TTC549 (cell line): ENCODE measurements around the gene JAZF1.

Source experiments
- FAIRE-seq: peaks from 2 replicates; lab custom pipeline; 2012; peaks lifted over from hg19 to GRCh38; lab: Jason Lieb, UNC

The JAZF1 gene

DNA sequence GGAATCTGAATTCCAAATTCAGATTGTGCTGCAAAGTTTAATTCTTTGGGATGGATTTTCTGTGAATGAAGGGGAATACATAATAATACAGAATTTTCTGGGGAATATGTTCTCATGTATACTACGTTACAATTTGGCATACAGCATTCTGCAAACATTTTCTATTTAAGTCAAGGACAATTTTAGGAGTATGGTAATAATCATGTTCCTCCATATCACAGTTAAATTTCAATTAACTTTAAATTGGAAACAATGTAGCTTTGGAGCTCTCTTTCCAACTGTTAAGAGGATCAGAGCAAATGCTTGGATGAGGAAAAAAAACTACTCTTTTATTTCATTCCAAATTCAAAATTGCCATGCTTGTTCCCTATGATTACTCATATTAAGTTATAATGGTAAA is 217.5 kb downstream of the JAZF1 start:
- FAIRE-seq = no peak

GRCh38 chr7:27962273-27962672 is 218.3 kb downstream of the JAZF1 start:
- FAIRE-seq = no peak

- no peak for FAIRE-seq
Measured at GRCh38 chr7:27961255-27961654, 219.3 kb downstream of the JAZF1 start.

- FAIRE-seq = no peak
Measured at GRCh38 chr7:27960415-27960814, 220.2 kb downstream of the JAZF1 start.

GRCh38 chr7:27958933-27959548 is 221.6 kb downstream of the JAZF1 start:
- no peak for FAIRE-seq

- FAIRE-seq = no peak
Measured at GRCh38 chr7:27955596-27955995, 225.0 kb downstream of the JAZF1 start.

DNA sequence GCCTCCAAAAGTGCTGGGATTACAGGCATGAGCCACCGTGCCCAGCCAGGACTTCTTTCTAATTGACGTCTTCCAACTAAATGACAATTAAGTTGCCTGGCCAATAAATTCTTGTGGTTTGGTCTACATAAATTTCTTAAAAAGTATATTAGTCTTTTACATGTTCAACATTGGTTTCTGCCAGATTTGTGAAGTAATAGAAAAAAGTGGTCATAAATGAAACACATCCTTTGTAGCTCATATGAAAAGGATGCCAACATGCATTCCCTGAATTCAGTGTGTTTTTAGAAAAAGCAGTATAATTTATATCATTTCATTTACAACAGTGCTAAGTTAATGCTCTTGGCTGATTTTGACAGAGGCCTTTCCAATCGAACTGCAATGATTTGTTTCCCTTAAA is 225.6 kb downstream of the JAZF1 start:
- no peak for FAIRE-seq

DNA sequence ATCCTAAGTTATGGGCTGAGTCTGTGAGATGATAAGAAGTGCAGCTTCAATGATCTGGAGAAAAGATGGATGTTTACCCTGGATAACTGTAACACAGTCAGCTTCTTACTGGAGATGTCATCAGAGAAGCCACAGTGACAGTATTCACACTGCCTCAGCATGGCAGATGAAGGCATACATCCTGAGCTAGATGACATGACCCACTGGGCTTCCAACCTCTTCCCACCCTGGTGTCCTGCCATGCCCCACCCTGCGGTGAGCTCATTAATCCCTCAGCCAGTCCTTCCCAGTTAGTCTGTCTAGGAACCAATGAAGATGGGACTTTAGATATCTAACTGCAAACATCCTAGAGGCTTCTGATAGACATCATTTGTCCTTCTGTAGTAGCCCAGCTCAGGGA is 226.8 kb downstream of the JAZF1 start:
- FAIRE-seq = no peak

- no peak for FAIRE-seq
Measured at GRCh38 chr7:27953361-27953760, 227.2 kb downstream of the JAZF1 start.

- FAIRE-seq = no peak
Measured at GRCh38 chr7:27952456-27953285, 227.9 kb downstream of the JAZF1 start.

DNA sequence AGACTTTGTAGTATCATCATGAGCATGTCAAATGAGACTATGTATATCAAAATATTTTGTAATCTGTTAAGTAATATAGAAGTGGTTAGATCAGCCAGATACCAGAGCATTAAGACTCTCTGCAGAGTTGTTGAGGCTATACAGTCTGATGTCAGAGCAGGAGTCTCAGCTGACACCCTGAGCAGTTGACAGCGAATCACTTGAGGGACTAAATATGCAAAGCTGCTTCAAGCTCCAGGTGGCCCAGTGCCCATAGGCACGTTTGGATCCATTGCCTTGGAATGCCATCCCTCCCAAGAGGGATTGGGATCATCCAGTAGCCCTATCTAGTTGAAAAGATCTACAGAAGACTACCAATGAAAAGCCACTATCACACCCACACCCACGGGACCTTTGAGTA is 230.5 kb downstream of the JAZF1 start:
- FAIRE-seq = no peak

DNA sequence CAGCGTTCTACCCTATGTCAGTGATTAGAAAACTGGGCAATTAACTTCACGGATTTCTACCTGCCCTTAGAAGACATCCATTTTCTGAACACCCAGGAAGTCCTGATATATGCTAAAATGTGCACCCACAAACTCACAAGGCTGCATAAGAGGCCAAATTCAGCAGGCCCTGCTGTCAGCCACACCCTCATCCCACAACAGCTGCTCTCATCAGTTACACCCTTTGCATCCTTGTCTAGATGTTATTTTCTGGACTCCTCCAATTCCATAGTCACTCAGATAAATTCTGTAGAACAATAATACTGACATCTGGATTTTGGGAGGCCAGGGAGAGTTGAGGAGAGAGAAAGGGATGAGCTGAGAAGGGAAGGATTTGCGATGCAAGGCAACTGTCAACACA is 231.7 kb downstream of the JAZF1 start:
- no peak for FAIRE-seq

DNA sequence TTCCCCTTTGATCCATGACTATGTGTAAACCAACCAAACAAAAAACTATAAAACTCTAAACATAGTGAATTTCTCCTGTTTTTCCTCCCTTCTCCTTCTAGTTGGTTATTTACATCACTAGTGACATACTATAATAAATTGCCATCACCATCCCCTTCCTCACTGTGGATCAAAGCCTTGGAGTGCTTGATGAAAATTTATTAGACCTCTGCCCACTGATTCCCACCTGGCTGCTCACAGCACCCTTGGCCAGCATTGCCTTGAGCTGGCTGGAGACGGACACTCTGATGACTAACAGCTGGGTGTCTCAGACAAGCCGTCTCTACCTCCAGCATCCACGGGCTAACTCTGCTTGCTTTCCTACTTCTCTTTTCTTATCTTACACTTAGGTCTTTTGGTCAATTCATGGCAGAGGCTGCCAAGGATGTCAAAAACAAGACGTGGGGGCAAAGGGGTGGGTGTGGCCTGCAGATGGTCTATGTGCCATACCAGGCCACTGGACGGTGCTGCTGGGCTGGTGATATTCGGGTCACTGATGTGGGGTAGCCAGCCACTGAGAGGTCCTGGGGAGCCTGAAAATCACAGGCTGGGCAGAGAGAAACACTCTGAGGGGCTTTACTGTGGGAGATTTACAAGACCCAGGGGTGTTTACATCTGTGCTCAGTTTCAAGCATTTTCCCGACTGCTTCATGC is 232.9 kb downstream of the JAZF1 start:
- no peak for FAIRE-seq

GRCh38 chr7:27946351-27946750 is 234.2 kb downstream of the JAZF1 start:
- no peak for FAIRE-seq

GRCh38 chr7:27945058-27945795 is 235.4 kb downstream of the JAZF1 start:
- no peak for FAIRE-seq

GRCh38 chr7:27944643-27945042 is 236.0 kb downstream of the JAZF1 start:
- FAIRE-seq = no peak

GRCh38 chr7:27943241-27943640 is 237.4 kb downstream of the JAZF1 start:
- no peak for FAIRE-seq

DNA sequence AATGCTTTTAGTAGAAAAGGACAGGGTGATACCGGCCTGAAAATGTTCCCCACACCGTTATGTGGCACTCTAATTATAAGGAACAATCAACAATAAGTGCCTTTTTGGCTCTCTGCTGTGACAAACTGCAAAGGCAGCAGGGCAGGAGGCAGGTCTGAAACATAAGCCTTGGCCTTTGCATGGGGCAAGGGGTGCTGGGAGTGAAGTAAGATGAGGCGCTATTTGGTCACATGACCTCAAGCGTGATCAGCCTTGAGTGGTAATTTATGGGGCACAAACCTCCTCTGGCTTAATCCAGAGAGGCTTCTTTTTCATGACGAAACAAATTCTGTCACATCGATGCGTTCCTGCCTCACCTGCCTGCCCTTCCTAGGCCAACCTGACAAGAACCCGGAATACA is 237.9 kb downstream of the JAZF1 start:
- no peak for FAIRE-seq

DNA sequence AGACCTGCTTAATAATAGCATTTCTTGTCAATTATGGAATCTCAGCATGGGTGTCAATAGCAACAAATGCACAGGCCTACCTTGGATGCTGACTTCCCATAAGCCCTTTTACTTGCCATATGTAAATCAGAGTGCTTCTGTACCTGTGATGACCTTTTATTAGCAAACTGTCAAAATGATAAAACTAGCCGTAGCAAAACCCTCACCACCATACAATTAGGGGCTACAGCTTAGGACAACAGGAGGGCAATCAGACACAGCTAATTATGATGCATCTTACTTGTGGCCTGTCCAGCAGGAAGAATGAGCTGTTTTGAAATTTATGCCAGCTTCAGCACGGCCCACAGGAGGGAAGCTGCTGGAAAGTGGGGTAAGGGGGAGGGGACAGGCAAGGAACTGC is 239.1 kb downstream of the JAZF1 start:
- no peak for FAIRE-seq

DNA sequence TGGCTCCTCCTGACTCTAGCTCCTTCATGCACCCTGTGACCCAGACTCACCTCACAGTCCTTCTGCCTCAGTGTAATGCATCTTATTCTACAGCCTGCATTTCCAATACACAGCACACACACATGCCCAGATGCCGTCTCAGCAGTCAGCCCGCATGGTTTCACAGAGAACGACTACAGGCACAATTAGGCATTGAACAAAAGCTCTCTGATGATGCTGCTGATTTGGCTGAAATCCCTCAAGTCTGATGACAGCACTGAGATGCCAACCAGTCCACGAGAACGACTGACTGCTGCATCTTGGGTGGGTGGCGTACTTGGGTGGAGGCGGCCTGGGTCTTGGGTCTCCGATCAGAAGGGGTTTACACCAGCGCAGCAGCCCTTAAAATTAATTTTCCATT is 240.3 kb downstream of the JAZF1 start:
- FAIRE-seq = no peak

- no peak for FAIRE-seq
Measured at GRCh38 chr7:27939893-27940292, 240.7 kb downstream of the JAZF1 start.

DNA sequence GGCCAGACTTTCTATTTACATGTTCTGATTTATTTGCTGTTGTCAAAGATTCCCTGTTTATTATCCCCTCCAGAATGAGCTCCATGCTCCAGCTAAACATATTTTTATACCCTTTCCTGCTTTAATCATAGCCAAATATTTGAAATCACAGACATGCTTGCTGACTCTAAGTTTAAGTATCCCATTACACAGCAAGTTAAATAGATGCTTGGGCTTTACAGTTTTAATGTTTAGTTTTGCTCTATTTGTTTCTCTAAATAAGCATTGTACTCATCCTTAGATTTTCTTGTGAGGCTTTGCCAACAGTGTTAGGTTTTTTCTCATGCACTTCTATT is 243.9 kb downstream of the JAZF1 start:
- no peak for FAIRE-seq
